Kidney capillary endothelial cell (primary cell): Measurements from ENCODE around the gene FAM53B.

Experiments used
- DNase-seq: peaks from one replicate; pipeline ENCODE4 v3.0.0-alpha.2; 2018; ENCODE audit warnings: low spot score

The FAM53B gene

GRCh38 chr10:124645467-124646095 lies 98.6 kb downstream of the FAM53B start:
- DNase-seq, result no peak

GRCh38 chr10:124644771-124645415 lies 99.3 kb downstream of the FAM53B start:
- no peak for DNase-seq

- DNase-seq, result no peak
Observed at GRCh38 chr10:124644236-124644635, 99.9 kb downstream of the FAM53B start.

GRCh38 chr10:124643330-124644009 lies 100.7 kb downstream of the FAM53B start:
- no peak for DNase-seq

GRCh38 chr10:124642088-124642710 lies 102.0 kb downstream of the FAM53B start:
- DNase-seq, result no peak

- no peak for DNase-seq
Observed at GRCh38 chr10:124641282-124642087, 102.7 kb downstream of the FAM53B start.

GRCh38 chr10:124640538-124641231 lies 103.5 kb downstream of the FAM53B start:
- no peak for DNase-seq

GRCh38 chr10:124640056-124640455 lies 104.1 kb downstream of the FAM53B start:
- DNase-seq, result no peak

- no peak for DNase-seq
Observed at GRCh38 chr10:124639646-124640045, 104.5 kb downstream of the FAM53B start.

- DNase-seq, result no peak
Observed at GRCh38 chr10:124639206-124639605, 105.0 kb downstream of the FAM53B start.

GRCh38 chr10:124637746-124638145 lies 106.4 kb downstream of the FAM53B start:
- no peak for DNase-seq

- DNase-seq, result no peak
Observed at GRCh38 chr10:124637091-124637700, 107.0 kb downstream of the FAM53B start.

GRCh38 chr10:124636271-124636995 lies 107.7 kb downstream of the FAM53B start:
- DNase-seq, result no peak

GRCh38 chr10:124632566-124632965 lies 111.6 kb downstream of the FAM53B start:
- DNase-seq, result no peak

GRCh38 chr10:124632064-124632531 lies 112.1 kb downstream of the FAM53B start:
- no peak for DNase-seq

GRCh38 chr10:124630551-124630950 lies 113.6 kb downstream of the FAM53B start:
- no peak for DNase-seq

- no peak for DNase-seq
Observed at GRCh38 chr10:124629842-124630241, 114.3 kb downstream of the FAM53B start.

- no peak for DNase-seq
Observed at GRCh38 chr10:124629415-124629814, 114.8 kb downstream of the FAM53B start.

- no peak for DNase-seq
Observed at GRCh38 chr10:124628676-124629021, 115.5 kb downstream of the FAM53B start.
